Measurements from ENCODE around the gene CCDC148.
A peak's percentile ranks its signal among the peaks of the same experiment; 100 is the strongest.

CCDC148 gene

DNA sequence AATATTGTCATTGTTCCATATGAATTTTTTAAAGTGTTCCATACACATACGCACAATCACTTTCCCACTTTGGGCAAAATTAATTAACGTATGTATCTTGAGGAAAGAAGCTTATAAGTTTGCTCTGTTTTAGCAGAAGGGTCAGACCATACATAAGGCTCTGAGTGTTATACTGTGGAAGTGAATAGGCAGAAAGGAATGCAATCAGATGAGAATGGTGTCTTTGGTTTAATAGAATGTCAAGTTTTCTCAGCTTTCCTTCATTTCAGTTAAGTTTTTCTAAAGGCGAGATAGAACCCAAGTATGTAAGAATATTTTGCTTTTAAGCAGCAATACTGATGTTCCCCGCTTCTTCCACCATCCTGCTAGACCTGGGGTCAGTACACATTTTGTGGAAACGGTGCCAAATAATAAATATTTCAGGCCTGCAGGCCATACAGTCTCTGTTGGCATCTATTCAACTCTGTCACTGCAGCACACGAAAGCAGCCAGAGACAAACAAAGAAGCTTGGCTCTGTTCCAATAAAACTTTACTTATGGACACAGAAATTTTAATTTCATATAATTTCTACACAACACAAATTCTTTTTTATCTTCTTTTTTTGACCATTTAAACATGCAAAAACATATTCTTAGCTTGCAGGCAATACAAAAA lies 254.3 kb downstream of the CCDC148 start:
- DNase-seq = peak; percentile 45

DNA sequence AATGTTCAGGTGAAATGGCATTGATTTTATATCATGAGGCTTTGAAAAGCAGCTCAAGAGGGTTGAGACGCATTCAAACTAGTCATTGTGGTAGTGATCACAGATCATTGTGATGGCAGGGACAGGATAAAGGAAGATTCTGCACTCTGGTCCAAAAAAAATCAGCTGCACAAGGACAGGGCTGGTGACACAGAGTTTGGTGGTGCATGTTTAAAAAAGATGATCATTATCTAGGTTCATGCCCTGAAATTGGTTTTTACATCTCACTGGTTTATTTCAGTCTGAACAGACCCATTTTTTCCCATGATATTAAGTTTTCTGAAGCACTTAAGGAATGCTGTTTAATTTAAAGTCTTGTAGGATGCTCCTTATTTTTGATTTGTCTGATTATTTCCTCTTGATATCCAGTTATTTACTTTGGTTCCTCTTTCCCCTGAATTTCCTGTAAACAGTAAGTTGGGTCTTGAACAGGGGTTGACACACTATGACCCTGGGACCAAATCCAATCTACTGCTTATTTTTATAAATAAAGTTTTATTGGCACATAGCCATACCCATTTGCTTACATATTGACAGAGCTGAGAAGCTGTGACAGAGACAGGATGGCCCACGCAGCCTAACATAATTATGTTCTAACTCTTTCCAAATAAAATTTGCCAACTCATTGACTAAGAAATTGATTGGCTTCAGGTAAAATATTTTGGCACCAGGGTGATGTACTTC lies 256.5 kb downstream of the CCDC148 start:
- DNase-seq = no peak

DNA sequence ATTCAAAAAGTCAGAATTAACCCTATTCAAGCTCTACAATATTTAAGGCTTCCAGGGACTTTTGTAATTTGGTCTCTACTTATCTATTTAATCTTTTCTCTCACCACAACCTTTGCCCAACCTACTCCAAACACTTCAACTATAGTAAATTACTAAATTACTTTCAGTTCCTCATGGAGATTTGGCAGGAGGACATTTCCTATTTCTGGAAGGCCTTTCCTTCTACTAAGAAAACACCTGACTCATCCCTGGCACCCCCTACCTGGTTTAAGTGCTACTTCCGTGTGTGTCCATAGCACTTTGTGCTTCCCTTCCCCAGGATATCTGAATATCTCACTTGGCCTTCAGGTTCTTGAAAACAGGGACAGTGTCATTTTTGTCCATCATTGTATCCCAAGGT lies 258.6 kb downstream of the CCDC148 start:
- no peak for DNase-seq

DNA sequence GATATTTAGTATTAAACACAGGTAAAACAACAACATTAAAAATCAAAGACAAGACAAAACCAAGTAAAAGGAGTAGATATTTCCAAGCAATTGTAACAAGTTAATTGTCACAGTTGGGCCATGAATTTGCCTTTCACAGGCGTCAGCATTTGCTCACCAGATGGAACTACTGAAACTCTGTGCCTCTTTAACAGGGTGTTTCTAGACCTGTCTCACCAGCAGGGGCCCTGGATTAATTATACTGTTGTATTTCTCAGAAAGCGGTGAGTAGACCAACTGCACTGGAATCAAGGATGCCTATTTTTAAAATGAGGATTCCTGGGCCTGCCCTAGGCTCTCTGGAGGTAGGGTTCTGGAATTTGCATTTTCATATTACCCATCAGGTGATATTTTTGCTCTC lies 262.3 kb downstream of the CCDC148 start:
- no peak for DNase-seq

DNA sequence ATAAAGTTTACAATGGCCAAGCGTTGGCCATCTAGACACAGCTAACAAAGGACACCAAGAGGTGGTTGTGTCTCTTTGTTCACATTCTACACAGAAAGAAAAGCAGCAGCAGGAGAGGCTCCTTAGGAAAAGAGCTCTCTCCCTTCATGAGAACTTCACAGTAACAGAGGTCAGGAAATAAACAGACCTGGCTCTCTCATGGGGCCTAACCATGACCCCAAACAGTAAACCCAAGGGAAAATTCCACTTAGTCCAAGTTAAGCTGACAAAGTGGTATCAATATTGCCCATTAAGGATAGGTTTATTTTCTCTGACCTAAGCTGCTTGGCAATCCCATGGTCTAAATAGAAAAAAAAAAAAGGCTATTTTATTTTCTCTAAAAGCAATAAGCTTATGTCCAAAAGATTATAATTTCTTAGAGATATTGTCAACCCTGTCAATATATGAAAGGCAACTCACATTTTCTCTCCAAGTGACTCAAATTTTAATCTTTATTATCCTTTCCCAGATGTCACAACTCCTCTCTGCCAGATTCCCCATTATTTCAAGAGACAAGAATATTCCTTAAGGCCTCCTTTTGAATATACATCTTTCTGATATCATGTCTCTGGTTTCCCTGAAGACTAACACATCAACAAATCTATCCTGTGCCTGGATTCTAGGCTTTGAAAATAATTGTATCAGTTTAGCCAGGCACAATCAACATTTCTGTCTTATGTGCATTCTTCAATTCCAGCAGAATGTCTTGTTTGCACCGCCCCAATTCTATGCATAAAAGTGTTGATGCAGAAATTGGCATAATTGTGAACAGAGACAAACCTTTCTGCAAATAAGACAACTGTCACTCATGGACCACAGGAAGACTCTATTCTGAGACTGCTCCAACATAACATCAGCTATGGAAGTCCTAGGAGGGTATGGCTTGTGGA lies 263.8 kb downstream of the CCDC148 start:
- no peak for DNase-seq

DNA sequence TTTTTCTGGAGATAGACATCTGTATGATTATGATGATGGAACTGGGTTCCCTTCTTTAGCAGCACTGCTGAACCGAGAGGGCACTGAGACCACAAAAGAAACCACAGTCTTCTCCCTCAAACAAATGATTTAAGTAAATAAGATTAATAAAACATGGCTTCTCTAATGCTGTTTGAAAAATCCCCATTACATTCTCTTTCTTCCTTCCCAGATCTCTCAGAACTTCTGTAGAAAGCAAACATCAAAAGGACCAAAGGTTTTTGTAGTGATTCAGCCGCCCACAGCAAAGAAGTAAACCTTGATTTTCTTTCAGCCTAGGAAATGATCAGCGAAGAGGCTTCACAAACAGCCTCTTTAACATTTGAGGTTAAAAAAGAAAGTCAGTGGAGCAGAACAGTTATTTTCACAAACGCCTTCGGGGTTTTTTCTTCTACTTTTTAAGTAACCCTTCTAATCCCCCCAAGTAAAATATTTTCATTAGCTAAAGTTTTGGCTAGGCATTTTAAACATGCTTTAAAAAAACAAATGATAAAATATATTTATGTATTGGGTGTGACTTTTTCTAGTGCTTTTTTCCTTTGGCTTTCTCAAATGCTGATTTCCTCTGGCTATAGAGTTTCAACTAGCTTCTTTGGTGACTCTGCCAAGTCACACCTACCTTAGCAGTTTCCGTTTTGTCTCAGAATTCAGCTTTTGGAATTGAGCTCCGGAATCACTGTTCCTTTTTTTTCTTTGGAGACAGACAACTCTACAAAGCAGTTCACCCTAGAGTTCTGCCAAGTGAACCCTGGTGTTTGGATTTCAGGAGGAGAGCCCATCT lies 265.3 kb downstream of the CCDC148 start:
- peak; percentile 61 for DNase-seq

DNA sequence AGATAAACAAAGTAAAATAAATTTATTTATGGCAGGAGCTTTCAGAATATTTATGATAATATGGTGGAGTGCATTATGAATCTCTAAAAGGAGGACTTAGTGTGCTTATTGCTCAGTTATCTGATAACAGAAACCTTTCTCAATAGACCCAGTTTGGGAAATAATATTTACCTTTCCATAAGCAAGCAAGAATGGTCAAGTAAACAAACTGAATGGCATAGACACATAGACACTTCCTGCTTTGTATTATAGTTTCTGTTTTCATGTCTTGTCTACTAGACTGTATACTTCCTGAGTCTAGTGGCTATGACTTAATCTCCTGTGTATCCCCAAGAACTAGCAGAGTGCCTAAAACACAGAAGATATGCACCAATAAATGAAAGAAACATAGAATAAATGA lies 267.0 kb downstream of the CCDC148 start:
- DNase-seq = peak; percentile 81

DNA sequence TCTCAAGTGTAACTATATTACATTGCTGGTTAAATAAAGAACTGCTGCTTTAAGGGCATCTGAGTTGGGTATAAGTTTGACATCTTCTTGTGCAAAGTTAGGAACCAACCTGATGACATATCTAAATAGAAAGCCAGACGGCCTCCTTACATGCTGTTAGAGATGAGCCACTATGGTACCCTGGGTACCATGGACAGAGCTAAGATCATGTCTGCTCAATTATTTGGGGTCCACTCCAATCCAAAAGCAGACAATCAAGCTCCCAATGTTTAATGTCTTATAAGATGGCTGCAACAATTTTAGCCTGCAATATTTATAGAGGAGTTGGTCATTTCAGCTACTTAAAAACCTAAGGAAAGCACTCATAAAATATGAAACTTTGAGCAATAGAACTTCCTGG lies 268.6 kb downstream of the CCDC148 start:
- no peak for DNase-seq

DNA sequence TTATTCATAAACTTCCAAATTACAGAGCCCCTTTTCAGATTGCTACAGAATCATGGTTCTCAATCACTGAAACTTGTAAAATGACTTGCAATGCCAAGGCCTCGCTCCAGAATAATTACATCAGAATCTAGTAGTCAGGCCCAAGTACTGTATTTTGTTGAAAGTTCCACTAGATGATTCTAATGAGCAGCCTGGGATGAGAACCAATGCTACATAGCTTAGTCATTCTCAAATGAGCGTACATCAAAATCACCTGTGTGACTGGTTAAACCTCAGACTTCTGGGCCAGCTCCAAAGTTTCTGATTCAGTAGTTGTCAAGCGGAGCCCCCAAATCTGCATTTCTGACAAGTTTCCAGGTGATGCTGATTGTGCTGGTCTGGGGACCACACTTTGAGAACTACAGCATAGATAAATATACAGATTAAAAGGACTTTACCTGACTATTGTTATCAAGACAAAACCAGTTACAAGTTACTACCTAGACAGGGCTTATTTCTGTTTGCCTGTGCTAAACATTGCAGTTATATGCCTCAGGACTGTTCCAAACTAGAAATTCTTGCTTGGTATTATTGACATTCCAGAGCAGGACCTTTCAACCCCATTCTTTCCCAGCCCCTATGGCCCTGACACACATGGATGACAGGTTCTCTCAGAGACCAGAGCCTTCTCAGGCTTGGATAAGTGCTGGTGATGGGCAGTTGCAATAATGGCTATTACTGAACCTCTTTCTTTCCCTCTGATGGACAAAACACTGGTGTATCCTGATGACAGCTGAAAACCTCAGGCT lies 271.8 kb downstream of the CCDC148 start:
- DNase-seq = no peak

DNA sequence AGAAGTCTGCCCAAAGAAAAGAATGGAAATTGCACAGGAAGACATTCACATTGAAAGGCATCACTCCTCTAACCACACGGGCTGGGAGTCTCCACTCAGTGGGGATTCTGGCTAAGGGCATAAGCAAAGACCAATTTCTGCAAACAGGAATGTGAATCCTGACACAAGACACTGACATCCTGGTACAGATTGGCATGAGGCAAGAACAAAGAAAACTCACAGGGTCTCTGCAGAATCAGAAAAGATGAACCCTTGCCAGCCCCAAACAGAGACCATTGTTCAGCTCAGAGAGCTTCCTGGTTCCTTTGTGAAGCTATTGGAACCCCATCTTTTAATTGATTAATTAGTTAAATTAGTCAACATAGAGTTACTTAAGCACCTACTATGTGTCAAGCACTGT lies 272.6 kb downstream of the CCDC148 start:
- no peak for DNase-seq

DNA sequence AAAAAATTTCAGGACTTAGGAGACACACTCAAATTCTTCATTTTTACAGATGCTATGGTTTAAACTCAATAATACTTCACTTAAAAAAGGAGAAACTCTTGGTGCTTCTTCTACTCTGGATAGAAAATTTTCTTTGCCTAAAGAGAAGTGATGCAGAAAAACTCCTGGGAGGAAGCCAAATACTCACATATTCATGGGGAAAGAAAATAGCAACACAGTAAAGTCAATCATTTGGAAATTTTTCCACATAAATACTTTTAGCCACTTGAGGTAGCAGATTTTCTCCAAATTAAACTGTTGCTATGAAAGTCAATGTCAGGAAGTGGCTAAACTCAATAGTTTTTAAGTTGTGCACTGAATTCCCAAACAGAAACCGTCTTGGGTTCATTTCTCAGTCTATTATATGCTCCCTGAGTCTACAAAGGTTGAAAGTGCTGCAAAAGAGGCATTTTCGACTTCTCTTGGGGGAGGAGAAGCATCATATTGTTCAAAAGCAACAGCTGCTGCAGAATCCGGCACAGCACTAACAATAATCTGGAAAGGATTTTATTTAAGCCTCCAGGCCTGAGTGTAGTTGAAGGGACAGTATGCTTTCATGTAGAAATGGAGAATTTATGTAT lies 273.8 kb downstream of the CCDC148 start:
- no peak for DNase-seq

DNA sequence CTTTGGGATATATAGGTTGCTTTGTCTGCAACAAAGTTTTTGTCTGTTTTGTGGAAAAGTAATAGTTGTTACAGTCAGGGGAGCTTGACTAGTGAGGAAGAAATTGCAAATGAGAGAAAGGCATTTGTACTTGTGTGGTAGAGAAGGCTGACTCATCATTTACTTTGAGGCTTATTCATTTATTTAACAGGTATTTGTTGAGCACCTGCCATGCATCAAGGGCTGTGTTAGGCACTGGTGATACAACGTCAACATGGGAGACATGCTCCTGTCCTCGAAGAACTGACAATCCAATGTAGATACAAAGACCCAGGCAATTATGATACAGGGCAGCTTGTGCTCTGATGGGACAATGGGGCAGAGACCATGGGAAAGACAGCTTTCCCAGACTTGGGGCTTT lies 275.4 kb downstream of the CCDC148 start:
- DNase-seq = no peak

DNA sequence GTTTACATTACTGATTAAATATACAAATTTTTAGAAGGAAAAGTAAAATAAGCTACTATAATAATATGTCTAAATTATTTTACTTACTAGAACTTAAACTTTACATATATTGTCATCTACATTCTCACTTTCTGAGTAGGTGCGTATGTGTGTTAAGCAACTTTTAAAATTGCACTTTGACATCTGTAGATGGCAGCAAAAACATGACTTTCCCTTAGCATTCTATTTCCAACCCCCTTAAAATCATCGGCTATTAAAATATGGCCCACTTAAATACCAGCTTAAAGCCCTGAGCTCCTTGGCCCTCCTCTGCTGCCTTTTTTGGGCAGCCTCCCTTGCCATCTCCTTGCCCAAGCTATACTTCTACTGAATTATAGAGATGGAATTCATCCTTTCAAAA lies 276.9 kb downstream of the CCDC148 start:
- DNase-seq = peak; percentile 69

DNA sequence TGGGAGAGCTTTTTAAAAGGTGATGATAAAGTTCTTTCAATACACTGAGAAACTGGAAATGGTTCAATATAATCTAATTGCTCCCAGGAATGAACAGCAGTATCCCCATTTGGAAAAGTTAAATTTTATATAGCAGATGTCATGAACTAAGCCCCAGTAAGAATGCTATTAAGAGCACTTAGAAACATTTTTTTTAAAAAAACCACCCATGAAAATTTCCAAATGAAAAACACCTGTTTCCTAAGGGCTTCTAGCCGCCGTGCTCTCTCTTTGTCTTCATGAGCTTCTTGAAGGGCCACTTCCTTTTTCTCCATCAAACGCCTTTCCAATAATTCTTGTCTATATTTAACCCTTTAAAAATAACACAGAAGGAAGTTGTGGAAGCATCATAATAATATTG lies 277.9 kb downstream of the CCDC148 start:
- no peak for DNase-seq

DNA sequence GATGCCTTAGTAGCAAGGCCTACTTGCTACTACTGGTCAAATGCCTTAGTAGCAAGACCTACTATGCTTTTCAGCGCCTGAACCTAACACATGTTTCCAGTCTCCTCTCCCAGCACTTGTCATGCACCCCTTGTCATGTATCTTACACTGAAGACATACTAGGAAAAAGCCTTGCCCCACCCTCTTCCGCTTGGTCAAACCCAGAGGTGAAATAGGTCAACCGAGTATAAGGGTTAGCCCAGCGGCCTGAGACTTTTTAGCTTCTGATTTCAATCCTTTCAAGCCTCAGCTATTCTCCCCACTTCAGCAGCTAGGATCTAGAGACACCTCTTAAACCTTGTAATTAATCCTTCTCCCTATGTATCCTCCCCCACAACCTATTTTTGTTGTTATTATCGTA lies 281.6 kb downstream of the CCDC148 start:
- DNase-seq = no peak

DNA sequence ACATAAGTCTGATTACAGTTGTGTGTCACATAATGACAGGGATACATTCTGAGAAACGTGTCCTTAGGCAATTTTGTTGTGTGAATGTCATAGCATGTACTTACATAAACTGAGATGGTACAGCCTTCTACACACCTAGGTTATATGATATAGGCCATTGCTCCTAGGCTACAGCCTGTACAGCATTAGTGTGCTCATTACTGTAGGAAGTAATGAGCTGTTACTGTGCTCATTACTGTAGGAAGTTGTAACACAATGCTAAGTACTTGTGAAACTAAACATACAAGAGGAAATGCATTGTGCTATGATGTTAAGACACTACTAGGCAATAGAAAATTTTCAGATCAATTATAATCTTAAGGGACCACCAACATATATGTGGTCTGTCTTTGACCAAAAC lies 282.1 kb downstream of the CCDC148 start:
- no peak for DNase-seq

DNA sequence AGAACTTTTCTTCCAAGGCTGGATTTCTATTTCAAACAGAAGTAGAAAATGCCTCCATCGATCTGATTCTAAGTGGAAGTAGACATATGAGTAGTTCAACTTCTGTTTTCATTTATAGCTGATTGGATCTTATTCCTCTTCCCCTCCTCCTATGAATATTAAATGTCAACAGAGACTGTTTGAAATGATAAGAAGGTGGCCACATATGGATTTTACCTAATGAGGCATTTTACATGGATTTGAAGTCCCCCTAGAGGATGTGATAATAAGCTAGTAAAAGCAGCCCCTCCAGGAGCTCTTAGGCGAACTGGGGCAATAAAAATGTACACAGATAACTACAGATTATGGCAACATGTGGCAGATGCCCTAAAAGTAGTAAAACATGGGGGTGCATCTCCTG lies 283.8 kb downstream of the CCDC148 start:
- no peak for DNase-seq

DNA sequence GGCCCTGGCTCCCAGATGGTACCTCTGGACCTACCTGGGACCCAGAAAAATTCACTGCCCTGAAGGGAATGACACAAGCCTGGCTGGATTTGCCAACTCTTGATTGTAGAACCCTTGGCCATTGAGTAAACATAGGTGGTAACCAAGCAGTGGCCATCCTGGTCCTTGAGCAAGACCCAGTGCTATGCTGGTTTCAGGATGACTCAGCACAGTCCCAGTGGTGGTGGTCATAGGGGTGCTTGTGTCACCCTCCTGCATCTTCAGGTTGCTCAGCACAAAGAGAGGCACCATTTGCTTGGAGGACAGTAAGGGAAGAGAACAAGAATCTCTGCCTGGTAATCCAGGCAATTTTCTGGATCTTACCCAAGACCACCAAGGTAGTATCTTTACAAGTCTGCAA lies 302.0 kb downstream of the CCDC148 start:
- no peak for DNase-seq

DNA sequence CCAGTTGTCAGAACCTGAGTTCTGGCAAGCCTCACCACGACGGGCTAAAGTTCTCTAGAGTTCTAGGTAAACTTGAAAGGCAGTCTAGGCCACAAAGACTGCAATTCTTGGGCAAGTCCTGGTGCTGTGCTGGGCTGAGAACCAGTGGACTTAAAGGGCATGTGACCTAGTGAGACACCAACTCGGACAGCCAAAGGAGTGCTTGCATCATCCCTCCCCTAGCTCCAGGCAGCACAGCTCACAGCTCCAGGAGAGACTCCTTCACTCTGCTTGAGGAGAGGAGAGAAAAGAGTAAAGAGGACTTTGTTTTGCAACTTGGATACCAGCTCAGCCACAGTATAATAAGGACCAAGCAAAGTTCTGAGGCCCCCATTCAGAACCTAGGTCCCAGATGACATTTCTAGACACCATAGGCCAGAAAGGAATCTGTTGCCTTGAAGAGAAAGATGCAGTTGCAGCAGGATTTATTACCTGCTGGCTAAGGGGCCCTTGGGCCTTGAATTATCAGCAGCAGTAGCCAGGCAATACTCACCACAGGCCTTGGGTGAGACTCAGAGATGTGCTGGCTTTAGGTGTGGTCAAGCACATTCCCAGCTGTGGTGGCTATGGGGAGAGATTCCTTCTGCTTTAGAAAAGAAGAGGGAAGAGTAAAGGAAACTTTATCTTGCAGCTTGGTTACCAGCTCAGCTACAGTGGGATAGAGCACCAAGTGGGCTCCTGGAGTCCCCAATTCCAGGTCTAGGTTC lies 303.1 kb downstream of the CCDC148 start:
- no peak for DNase-seq

DNA sequence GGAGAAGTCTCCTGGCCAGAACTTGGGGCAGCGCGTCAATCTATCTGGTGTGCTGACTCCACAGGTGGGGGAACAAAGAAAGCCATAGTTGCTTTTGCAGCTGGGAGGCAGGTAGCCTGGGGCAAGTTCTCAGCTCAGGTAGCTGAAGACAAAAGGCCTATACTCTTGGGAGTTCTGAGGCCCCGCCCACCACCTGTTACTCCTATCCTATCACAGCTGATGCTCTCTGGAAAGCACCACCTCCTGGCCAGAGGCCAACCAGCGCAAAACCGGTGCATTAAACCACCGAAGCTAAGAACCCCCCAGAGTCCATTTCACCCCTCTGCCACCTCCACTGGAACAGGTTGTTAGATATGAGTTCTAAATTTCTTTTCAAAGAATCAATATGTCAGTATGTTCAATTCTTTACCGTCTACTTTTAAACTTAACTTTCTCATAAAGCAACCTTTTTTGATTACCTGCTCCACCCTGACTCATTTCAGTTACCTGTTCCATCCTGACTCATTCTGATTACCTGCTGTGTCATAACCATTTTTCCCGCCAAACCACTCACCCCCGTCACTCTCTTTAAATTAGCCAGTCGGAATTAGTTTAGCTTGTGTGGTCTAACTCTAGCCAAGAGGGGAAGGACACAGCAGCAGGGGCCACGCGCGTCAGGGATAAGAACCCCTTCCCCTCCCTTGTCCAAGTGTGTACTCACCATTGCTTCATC lies 311.5 kb downstream of the CCDC148 start:
- DNase-seq = no peak

Measured in NCI-H748 treated with DMSO at 0.1 percent for 48 hours (cell line).